HL-60 (cell line): Measurements from ENCODE around the gene ETNK2.

ENCODE experiments used
- DNase-seq, 2 experiments: peaks; one replicate each; pipeline ENCODE4 v3.0.0-alpha.2; 2010 to 2020; ENCODE audit warnings: low read depth in 1 of 2, low spot score in 1 of 2
- H3K27ac ChIP-seq: fragments of 250-450 bp; sonication (Bioruptor Pico); replicated peaks from 2 replicates; pipeline ENCODE4 v1.5.1; 2020; ENCODE audit warnings: mild to moderate bottlenecking, moderate library complexity
- H3K27me3 ChIP-seq: fragments of 250-450 bp; sonication (Bioruptor Pico); 2 replicates; pipeline ENCODE4 v1.5.1; 2021; ENCODE audit warnings: mild to moderate bottlenecking, moderate library complexity; ENCODE audit not compliant: insufficient read depth, poor library complexity, severe bottlenecking
- H3K4me3 ChIP-seq: replicated peaks from 2 replicates; pipeline ENCODE4 v1.5.1; 2011; ENCODE audit warnings: mild to moderate bottlenecking, control low read depth, low read length; ENCODE audit not compliant: insufficient read depth
- GABPA ChIP-seq: IDR thresholded peaks from 2 replicates; pipeline ENCODE4 v1.6.1; 2012; ENCODE audit warnings: low read depth
- POLR2AphosphoS5 ChIP-seq: IDR thresholded peaks from 2 replicates; pipeline ENCODE4 v1.6.1; 2012; ENCODE audit warnings: low read depth
- REST ChIP-seq: IDR thresholded peaks from 2 replicates; pipeline ENCODE4 v1.6.1; 2012; ENCODE audit warnings: low read depth; ENCODE audit not compliant: insufficient replicate concordance
- SPI1 ChIP-seq: IDR thresholded peaks from 2 replicates; pipeline ENCODE4 v1.6.1; 2012; ENCODE audit warnings: low read depth, mild to moderate bottlenecking, borderline replicate concordance
- TF ChIP-seq, protein P1 (sequence below): IDR thresholded peaks from one replicate; pipeline ENCODE4 v1.5.1; 2011; ENCODE audit warnings: low read length, control low read depth, inconsistent platforms; ENCODE audit not compliant: insufficient read depth

ETNK2 gene

GRCh38 chr1:204153667-204154066 lies 1.8 kb upstream of the ETNK2 start:
- Histone ChIP-seq H3K27me3 (peaks cover 29% of the 10 kb centered on the region), H3K4me3 (no peak overlapping the region), H3K27ac (no peak overlapping the region)
- TF ChIP-seq GABPA (no peak), POLR2AphosphoS5 (no peak), SPI1 (no peak), REST (no peak)
- TF ChIP-seq, protein P1, sequence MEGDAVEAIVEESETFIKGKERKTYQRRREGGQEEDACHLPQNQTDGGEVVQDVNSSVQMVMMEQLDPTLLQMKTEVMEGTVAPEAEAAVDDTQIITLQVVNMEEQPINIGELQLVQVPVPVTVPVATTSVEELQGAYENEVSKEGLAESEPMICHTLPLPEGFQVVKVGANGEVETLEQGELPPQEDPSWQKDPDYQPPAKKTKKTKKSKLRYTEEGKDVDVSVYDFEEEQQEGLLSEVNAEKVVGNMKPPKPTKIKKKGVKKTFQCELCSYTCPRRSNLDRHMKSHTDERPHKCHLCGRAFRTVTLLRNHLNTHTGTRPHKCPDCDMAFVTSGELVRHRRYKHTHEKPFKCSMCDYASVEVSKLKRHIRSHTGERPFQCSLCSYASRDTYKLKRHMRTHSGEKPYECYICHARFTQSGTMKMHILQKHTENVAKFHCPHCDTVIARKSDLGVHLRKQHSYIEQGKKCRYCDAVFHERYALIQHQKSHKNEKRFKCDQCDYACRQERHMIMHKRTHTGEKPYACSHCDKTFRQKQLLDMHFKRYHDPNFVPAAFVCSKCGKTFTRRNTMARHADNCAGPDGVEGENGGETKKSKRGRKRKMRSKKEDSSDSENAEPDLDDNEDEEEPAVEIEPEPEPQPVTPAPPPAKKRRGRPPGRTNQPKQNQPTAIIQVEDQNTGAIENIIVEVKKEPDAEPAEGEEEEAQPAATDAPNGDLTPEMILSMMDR = no peak
- DNase-seq = no peak

- no peak for TF ChIP-seq SPI1
- no peak for TF ChIP-seq POLR2AphosphoS5
- TF ChIP-seq REST = no peak
- TF ChIP-seq, protein P1 = no peak
- TF ChIP-seq GABPA = no peak
- Histone ChIP-seq H3K27ac (no peak overlapping the region), H3K27me3 (peaks cover 29% of the 10 kb centered on the region), H3K4me3 (peak overlapping the region; percentile 35)
- no peak for DNase-seq
Observed at GRCh38 chr1:204152310-204153044, 633 bp upstream of the ETNK2 start.

DNA sequence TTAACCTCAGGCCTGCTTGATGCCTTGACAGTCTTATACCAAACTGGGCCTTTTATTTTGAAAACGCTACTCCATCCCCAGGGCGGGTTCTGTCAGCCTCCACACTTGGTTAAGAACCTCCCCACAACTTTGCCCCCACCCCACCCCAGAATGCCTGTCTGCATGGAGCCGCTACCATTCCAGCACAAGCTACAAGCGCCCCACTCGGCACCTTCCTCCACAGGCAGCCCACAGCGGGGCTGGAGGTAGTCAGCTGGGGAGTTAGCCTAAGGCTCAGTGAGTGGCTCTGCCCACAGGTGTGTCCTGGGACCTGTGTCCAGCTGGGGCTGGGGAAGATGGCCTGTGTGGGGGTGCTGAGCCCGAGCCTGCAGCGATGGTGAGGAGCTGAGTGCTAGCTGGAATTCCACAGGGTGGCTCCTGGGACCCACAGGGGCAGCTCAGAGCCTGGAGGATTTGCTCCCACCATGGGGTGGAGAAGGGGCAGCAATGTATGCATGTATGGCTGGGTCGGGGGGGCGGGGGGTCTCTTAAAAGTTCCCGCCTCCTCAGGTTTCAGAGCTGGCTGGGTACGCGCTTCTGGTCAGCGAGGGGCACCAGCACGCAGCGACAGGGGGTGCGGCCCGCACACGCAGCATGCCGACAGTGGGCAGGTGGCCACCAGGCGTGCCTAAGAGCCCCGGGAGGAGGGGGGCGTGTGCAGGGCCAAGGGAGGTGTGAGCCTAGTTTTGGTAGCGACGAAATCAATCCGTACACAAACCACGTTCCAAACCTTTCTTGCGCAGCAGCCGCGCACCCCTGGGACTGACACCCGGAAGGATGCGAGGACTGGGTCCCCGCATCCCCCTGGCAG lies 917 bp downstream of the ETNK2 start:
- no peak overlapping the region for H3K27ac ChIP-seq
- TF ChIP-seq GABPA = no peak
- no peak for TF ChIP-seq SPI1
- TF ChIP-seq, protein P1 = no peak
- no peak for TF ChIP-seq REST
- TF ChIP-seq POLR2AphosphoS5 = no peak
- no peak for DNase-seq
- H3K27me3 ChIP-seq = peaks cover 32% of the 10 kb centered on the region
- H3K4me3 ChIP-seq = no peak overlapping the region
